AG04450 (cell line): ENCODE data around the gene STOML2. TPM values are rescaled to one million over a fixed set of nuclear protein-coding genes. Genes with fewer than 3 reads are reported as not detected.
"Not testable (repeated sequence)": the region's sequence is repeated elsewhere in the genome, so short reads cannot be mapped to it uniquely, and the experiment has no call there.

Experiments used
- CTCF ChIA-PET: fragments of 300-600, 350-600 bp; formaldehyde crosslinking; extraction: SDS; loops from one replicate; lab custom pipeline; 2022; ENCODE audit warnings: antibody characterized with exemption, inconsistent platforms; lab: Charles Lee
- POLR2A ChIA-PET: fragments of 350-600 bp; formaldehyde crosslinking; extraction: SDS; loops from one replicate; lab custom pipeline; 2021; ENCODE audit warnings: antibody characterized with exemption, inconsistent platforms; lab: Yijun Ruan, JAX
- DNase-seq: peaks from one replicate; pipeline ENCODE4 v3.0.0-alpha.2; 2011; ENCODE audit warnings: low read depth, low spot score
- H3K27ac ChIP-seq: one replicate; pipeline ENCODE4 v1.5.1; 2012; ENCODE audit warnings: low read depth, low read length, control low read depth
- H3K27me3 ChIP-seq: one replicate; pipeline ENCODE4 v1.6.0; 2012; ENCODE audit warnings: low read length; ENCODE audit not compliant: control insufficient read depth, insufficient read depth
- H3K4me3 ChIP-seq: 2 replicates; pipeline ENCODE4 v1.5.1; 2011; ENCODE audit warnings: mild to moderate bottlenecking, low read depth, low read length, control low read depth
- H3K9me3 ChIP-seq: 2 replicates; pipeline ENCODE4 v1.5.1; 2012; ENCODE audit warnings: low read length; ENCODE audit not compliant: control insufficient read depth, insufficient read depth
- polyA minus RNA-seq: library from RNA; depleted of rRNA, polyadenylated mRNA; stranded (reverse); fragments of >200 nt; gene quantifications from 2 replicates; pipeline ENCODE4 v1.2.3, GENCODE V29; 2011; rRNA and poly(A)+ RNA removed
- polyA plus RNA-seq: library from polyadenylated mRNA; depleted of rRNA; stranded (reverse); fragments of >200 nt; gene quantifications from 2 replicates; pipeline ENCODE4 v1.2.3, GENCODE V29; 2011; rRNA removed
- TF ChIP-seq, protein P1 (sequence below): IDR thresholded peaks from 2 replicates; pipeline ENCODE4 v1.5.1; 2011; ENCODE audit warnings: low read depth, low read length, control low read depth, inconsistent platforms

The STOML2 gene, protein sequence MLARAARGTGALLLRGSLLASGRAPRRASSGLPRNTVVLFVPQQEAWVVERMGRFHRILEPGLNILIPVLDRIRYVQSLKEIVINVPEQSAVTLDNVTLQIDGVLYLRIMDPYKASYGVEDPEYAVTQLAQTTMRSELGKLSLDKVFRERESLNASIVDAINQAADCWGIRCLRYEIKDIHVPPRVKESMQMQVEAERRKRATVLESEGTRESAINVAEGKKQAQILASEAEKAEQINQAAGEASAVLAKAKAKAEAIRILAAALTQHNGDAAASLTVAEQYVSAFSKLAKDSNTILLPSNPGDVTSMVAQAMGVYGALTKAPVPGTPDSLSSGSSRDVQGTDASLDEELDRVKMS
- polyA plus RNA-seq (125 and 151 TPM in 2 replicates), polyA minus RNA-seq (73.2 and 92.5 TPM in 2 replicates)

- ChIA-PET CTCF (interaction anchor here (0.7 to 1.5 kb wide), 5 partner anchors 11 to 375 kb away, joined by 3 read pairs; no protein-coding TSS in a partner anchor), POLR2A (interaction anchor here (0.9 to 2.3 kb wide), 5 partner anchors 8 to 31 kb away, joined by 3 to 12 read pairs (median 9); partner anchors contain the start of genes ATOSB, FANCG and VCP)
- no peaks in the 10 kb centered on the region for H3K27me3 ChIP-seq
- H3K4me3 ChIP-seq, result peak within 1 kb of the TSS; percentile 82
- no peaks in the 10 kb centered on the region; the same call in 1 of the 2 replicates for H3K9me3 ChIP-seq
- DNase-seq, result peak; percentile 90
- TF ChIP-seq, protein P1, sequence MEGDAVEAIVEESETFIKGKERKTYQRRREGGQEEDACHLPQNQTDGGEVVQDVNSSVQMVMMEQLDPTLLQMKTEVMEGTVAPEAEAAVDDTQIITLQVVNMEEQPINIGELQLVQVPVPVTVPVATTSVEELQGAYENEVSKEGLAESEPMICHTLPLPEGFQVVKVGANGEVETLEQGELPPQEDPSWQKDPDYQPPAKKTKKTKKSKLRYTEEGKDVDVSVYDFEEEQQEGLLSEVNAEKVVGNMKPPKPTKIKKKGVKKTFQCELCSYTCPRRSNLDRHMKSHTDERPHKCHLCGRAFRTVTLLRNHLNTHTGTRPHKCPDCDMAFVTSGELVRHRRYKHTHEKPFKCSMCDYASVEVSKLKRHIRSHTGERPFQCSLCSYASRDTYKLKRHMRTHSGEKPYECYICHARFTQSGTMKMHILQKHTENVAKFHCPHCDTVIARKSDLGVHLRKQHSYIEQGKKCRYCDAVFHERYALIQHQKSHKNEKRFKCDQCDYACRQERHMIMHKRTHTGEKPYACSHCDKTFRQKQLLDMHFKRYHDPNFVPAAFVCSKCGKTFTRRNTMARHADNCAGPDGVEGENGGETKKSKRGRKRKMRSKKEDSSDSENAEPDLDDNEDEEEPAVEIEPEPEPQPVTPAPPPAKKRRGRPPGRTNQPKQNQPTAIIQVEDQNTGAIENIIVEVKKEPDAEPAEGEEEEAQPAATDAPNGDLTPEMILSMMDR, result no peak
- H3K27ac ChIP-seq, result peak within 1 kb of the TSS; percentile 55
Observed at GRCh38 chr9:35102769-35103659, at the start of gene STOML2. STOML2 (minus strand) TSS chr9:35103131; CDS start chr9:35103094, 37 bp downstream.

DNA sequence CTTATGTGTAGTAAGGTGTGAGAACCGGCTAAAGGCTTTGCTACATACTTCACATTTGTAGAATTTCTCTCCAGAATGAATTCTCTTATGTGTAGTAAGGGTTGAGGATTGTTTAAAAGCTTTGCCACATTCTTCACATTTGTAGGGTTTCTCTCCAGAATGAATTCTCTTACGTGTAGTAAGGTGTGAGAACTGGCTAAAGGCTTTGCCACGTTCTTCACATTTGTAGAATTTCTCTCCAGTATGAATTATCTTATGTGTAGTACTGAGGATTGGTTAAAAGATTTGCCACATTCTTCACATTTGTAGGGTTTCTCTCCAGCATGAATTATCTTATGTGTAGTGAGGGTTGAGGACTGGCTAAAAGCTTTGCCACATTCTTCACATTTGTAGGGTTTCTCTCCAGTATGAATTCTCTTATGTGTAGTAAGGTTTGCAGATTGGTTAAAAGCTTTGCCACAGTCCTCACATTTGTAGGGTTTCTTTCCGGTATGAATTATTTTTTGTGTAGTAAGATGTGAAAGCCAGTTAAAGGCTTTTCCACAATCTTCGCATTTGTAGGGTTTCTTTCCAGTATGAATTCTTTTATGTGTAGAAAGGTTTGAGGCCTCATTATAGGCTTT, 45.1 kb upstream of the STOML2 start:
- POLR2A ChIA-PET, H3K27me3 ChIP-seq, H3K4me3 ChIP-seq, DNase-seq, H3K27ac ChIP-seq, CTCF ChIA-PET: not testable (repeated sequence)
- H3K9me3 ChIP-seq, result peaks cover 25% of the 10 kb centered on the region

GRCh38 chr9:35142037-35142436, 39.1 kb upstream of the STOML2 start:
- H3K27ac ChIP-seq, result no peak overlapping the region
- CTCF ChIA-PET, result no interaction called here
- POLR2A ChIA-PET, result no interaction called here
- no peak overlapping the region for H3K4me3 ChIP-seq
- TF ChIP-seq, protein P1, result no peak
- H3K27me3 ChIP-seq, result no peaks in the 10 kb centered on the region
- no peak for DNase-seq
- peaks cover 32% of the 10 kb centered on the region for H3K9me3 ChIP-seq

DNA sequence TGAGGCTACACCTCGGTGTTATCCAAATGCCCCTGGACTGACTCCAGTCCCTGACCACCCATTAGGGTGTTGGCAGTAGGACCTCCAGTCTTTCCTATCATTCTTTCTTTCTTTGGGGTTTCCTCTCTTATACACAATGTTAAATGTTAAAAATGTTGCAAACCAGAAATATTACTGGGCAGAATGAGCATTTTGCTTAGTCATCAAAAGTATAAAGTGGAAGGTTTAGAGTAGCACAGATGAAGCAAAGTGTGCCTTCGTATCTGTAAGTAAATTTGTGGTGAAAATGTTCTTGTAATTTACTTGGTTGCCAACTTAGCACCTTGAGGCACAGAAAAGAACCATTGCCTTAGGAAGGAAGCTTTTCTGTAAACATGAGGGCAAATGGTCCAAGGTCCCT, 37.2 kb upstream of the STOML2 start:
- peaks cover 4% of the 10 kb centered on the region for H3K27me3 ChIP-seq
- CTCF ChIA-PET, result no interaction called here
- TF ChIP-seq, protein P1, result no peak
- POLR2A ChIA-PET, result no interaction called here
- no peak overlapping the region for H3K4me3 ChIP-seq
- peaks cover 29% of the 10 kb centered on the region for H3K9me3 ChIP-seq
- DNase-seq, result no peak
- H3K27ac ChIP-seq, result no peak overlapping the region

GRCh38 chr9:35136866-35137265, 33.9 kb upstream of the STOML2 start:
- H3K27ac ChIP-seq, result no peak overlapping the region
- POLR2A ChIA-PET, result no interaction called here
- peaks cover 14% of the 10 kb centered on the region for H3K9me3 ChIP-seq
- CTCF ChIA-PET, result no interaction called here
- H3K27me3 ChIP-seq, result peaks cover 4% of the 10 kb centered on the region
- DNase-seq, result no peak
- TF ChIP-seq, protein P1, result no peak
- H3K4me3 ChIP-seq, result no peak overlapping the region
